Measurements from ENCODE around the gene HS1BP3. TPM values are rescaled to one million over a fixed set of nuclear protein-coding genes. Genes with fewer than 3 reads are reported as not detected.

Gene HS1BP3
- total RNA-seq, 1 donor from 2014 or later: 16.6 TPM

- Histone ChIP-seq H3K27ac (replicated peaks) (peak overlapping the region; percentile 48), H3K27me3 (ENCODE audit: low read depth) (peaks cover 97% of the 10 kb centered on the region)
- intact Hi-C loops (cut with micrococcal nuclease): no loop called here
Measured at GRCh38 chr2:20666005-20666303, 15.1 kb upstream of the HS1BP3 start.

GRCh38 chr2:20665243-20666004 lies 14.5 kb upstream of the HS1BP3 start:
- Histone ChIP-seq H3K27ac (replicated peaks) (no peak overlapping the region), H3K9me3 (replicated peaks) (no peaks in the 10 kb centered on the region), H3K27me3 (ENCODE audit: low read depth) (peaks cover 97% of the 10 kb centered on the region), H3K4me3 (peak overlapping the region; percentile 67), H3K36me3 (no peaks in the 10 kb centered on the region), H3K4me1 (peaks cover 44% of the 10 kb centered on the region)
- intact Hi-C loops (cut with micrococcal nuclease): no loop called here
- TF ChIP-seq CTCF (IDR thresholded peaks at IDR 0.05; ENCODE audit: borderline replicate concordance): no peak
- no peak for DNase-seq

More at GRCh38 chr2:20666005-20666303, 15.1 kb upstream of the HS1BP3 start:
- DNase-seq: no peak
- peak overlapping the region; percentile 67 for H3K4me3 ChIP-seq
- H3K36me3 ChIP-seq: no peaks in the 10 kb centered on the region
- H3K9me3 ChIP-seq (replicated peaks): no peaks in the 10 kb centered on the region
- TF ChIP-seq CTCF (IDR thresholded peaks at IDR 0.05; ENCODE audit: borderline replicate concordance): no peak
- peaks cover 50% of the 10 kb centered on the region for H3K4me1 ChIP-seq

- Histone ChIP-seq H3K4me3 (no peak overlapping the region), H3K27ac (replicated peaks) (no peak overlapping the region), H3K36me3 (no peaks in the 10 kb centered on the region), H3K9me3 (replicated peaks) (no peaks in the 10 kb centered on the region), H3K27me3 (ENCODE audit: low read depth) (peaks cover 97% of the 10 kb centered on the region), H3K4me1 (peaks cover 36% of the 10 kb centered on the region)
- DNase-seq: no peak
- intact Hi-C loops (cut with micrococcal nuclease): no loop called here
- no peak for TF ChIP-seq CTCF (IDR thresholded peaks at IDR 0.05; ENCODE audit: borderline replicate concordance)
Measured at GRCh38 chr2:20664431-20665242, 13.7 kb upstream of the HS1BP3 start.

GRCh38 chr2:20664071-20664390 lies 13.1 kb upstream of the HS1BP3 start:
- H3K36me3 ChIP-seq: no peaks in the 10 kb centered on the region
- H3K27me3 ChIP-seq (ENCODE audit: low read depth): peaks cover 97% of the 10 kb centered on the region
- DNase-seq: no peak
- intact Hi-C loops (cut with micrococcal nuclease): no loop called here
- no peak overlapping the region for H3K27ac ChIP-seq (replicated peaks)
- H3K4me1 ChIP-seq: peaks cover 30% of the 10 kb centered on the region
- no peaks in the 10 kb centered on the region for H3K9me3 ChIP-seq (replicated peaks)
- no peak for TF ChIP-seq CTCF (IDR thresholded peaks at IDR 0.05; ENCODE audit: borderline replicate concordance)
- no peak overlapping the region for H3K4me3 ChIP-seq

GRCh38 chr2:20663196-20664070 lies 12.5 kb upstream of the HS1BP3 start:
- Histone ChIP-seq H3K4me3 (no peak overlapping the region), H3K27me3 (ENCODE audit: low read depth) (peaks cover 95% of the 10 kb centered on the region), H3K27ac (replicated peaks) (no peak overlapping the region), H3K9me3 (replicated peaks) (no peaks in the 10 kb centered on the region), H3K36me3 (no peaks in the 10 kb centered on the region), H3K4me1 (peaks cover 29% of the 10 kb centered on the region)
- intact Hi-C loops (cut with micrococcal nuclease): no loop called here
- no peak for TF ChIP-seq CTCF (IDR thresholded peaks at IDR 0.05; ENCODE audit: borderline replicate concordance)
- no peak for DNase-seq
